Breast epithelium (tissue), 4 donors: ENCODE results near the gene ABHD12B. TPM values are rescaled to one million over a fixed set of nuclear protein-coding genes. Genes with fewer than 3 reads are reported as not detected.

Experiments used
- DNase-seq, 2 donors: peaks; one replicate each; pipeline ENCODE4 v3.0.0-alpha.2; 2019; ENCODE audit warnings: low spot score in 2 of 2
- H3K27ac ChIP-seq, 2 donors: fragments of 200-600 bp; sonication (generic) in 1 of 2; one replicate each; pipeline ENCODE4 v1.5.1; 2016 to 2019; ENCODE audit warnings: mild to moderate bottlenecking in 1 of 2
- H3K27me3 ChIP-seq, 2 donors: fragments of 200-600 bp; sonication (generic) in 1 of 2; one replicate each; pipeline versions ENCODE4 v1.5.1 to v1.6.0; 2017 to 2019; ENCODE audit warnings: control low read depth in 1 of 2, mild to moderate bottlenecking in 1 of 2
- H3K36me3 ChIP-seq: fragments of 200-600 bp; one replicate; pipeline ENCODE4 v1.5.1; 2019
- H3K4me1 ChIP-seq, 2 donors: fragments of 200-600 bp; sonication (generic); one replicate each; pipeline ENCODE4 v1.5.1; 2016 to 2019; ENCODE audit warnings: control low read depth in 1 of 2
- H3K4me3 ChIP-seq, 3 donors: fragments of 200-600 bp; sonication (generic); 1 replicate in 2 of 3; 2 replicates in 1 of 3; pipeline ENCODE4 v1.5.1; 2016 to 2019; ENCODE audit warnings: mild to moderate bottlenecking in 3 of 3, moderate library complexity in 2 of 3
- H3K9me3 ChIP-seq, 2 donors: fragments of 200-600 bp; sonication (generic) in 1 of 2; one replicate each; pipeline ENCODE4 v1.5.1; 2016 to 2019; ENCODE audit warnings: control low read depth in 1 of 2
- POLR2A ChIP-seq: fragments of 450-650 bp; IDR thresholded peaks from one replicate; pipeline ENCODE4 v1.6.1; 2016; ENCODE audit warnings: antibody characterized with exemption, mild to moderate bottlenecking, moderate library complexity
- POLR2AphosphoS5 ChIP-seq, 3 donors: sonication (generic); formaldehyde crosslinking; IDR thresholded peaks; one replicate each; pipeline ENCODE4 v1.6.1; 2017; ENCODE audit warnings: antibody characterized with exemption in 3 of 3
- intact Hi-C: fragments of 100-400 bp; cut with DNase I; formaldehyde crosslinking; loops from one replicate; pipeline ENCODE4 v1.15.1; 2023; ENCODE audit warnings: low total_unique reads
- total RNA-seq, 3 donors: library from RNA; depleted of rRNA; stranded (reverse); fragments of >200 nt; gene quantifications; one replicate each; pipeline ENCODE4 v1.1.0, GENCODE V29; 2016
- TF ChIP-seq, protein P1 (sequence below), 3 donors: fragments of 450-650 bp; IDR thresholded peaks; one replicate each; pipeline ENCODE4 v1.5.1; 2016 to 2017; ENCODE audit warnings: antibody characterized with exemption in 3 of 3, mild to moderate bottlenecking in 3 of 3, moderate library complexity in 3 of 3

Gene ABHD12B
- total RNA-seq, 3 donors from 2014 or later, result not detected

DNA sequence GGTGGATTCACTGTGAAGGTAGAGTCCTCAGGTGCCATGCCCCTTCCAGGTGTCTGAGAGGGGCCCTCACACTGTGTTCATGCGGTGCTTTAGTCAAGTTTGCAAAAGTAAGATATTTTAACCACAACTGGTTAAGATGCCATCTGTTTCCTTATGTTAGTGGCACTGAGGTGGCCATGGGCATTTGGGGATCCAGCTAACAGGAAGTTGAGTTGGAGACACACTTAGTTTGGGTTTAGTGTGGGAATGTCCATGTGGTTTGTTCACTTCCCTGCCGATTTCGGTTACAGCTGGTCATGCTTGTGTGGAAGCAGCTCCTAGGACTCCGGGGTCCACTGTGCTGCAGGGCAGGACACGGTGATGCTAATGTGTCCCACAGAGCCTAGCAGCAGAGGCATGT, 17.3 kb upstream of the ABHD12B start:
- Histone ChIP-seq H3K27me3 (no peaks in the 10 kb centered on the region), H3K27ac (no peak overlapping the region), H3K4me3 (no peak overlapping the region), H3K4me1 (no peaks in the 10 kb centered on the region), H3K36me3 (no peaks in the 10 kb centered on the region), H3K9me3 (no peaks in the 10 kb centered on the region)
- TF ChIP-seq POLR2AphosphoS5 (IDR thresholded peaks at IDR 0.05) (no peak), POLR2A (no peak)
- TF ChIP-seq, protein P1, sequence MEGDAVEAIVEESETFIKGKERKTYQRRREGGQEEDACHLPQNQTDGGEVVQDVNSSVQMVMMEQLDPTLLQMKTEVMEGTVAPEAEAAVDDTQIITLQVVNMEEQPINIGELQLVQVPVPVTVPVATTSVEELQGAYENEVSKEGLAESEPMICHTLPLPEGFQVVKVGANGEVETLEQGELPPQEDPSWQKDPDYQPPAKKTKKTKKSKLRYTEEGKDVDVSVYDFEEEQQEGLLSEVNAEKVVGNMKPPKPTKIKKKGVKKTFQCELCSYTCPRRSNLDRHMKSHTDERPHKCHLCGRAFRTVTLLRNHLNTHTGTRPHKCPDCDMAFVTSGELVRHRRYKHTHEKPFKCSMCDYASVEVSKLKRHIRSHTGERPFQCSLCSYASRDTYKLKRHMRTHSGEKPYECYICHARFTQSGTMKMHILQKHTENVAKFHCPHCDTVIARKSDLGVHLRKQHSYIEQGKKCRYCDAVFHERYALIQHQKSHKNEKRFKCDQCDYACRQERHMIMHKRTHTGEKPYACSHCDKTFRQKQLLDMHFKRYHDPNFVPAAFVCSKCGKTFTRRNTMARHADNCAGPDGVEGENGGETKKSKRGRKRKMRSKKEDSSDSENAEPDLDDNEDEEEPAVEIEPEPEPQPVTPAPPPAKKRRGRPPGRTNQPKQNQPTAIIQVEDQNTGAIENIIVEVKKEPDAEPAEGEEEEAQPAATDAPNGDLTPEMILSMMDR (IDR thresholded peaks at IDR 0.05), result no peak
- no peak for DNase-seq
- intact Hi-C loops, result no loop called here

DNA sequence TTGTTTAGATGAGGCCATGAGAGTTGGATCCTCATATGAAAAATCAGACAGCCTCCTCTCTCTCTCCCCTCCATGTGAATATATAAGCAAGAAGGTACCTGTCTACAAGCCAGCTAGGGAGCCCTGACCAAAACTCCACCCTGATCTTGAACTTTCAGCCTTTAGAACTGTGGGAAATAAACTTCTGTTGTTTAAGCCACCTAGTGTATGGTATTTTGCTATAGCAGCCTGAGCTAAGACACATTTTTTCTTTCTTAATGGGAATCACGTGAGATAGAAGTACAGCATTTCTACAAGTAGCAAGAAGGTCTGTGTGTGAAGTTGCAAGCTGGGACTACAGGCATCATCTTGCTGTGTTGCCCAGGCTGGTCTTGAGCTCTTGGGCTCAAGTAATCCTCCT, 16.3 kb upstream of the ABHD12B start:
- intact Hi-C loops, result no loop called here

DNA sequence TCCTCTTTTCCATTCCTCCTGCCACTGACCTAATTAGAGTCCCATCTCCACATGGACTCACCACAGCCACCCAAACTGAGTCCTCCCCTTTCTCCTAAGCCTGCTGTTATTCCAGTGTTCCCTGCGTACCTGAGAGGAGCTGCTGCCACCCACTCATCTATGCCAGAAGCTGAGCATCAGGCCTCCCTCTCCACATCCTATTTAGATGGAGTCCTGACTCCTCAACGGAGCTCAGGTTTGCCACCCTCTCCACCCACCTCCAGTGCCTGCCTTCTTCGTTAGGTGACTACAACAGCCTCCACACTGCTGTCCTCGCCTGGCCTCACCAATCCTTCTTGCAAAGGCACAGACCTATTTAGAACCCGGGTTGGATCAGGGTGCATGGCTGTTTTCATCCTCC, 15.2 kb upstream of the ABHD12B start:
- Histone ChIP-seq H3K9me3 (no peaks in the 10 kb centered on the region), H3K27ac (no peak overlapping the region), H3K4me3 (no peak overlapping the region), H3K36me3 (no peaks in the 10 kb centered on the region), H3K4me1 (no peaks in the 10 kb centered on the region), H3K27me3 (no peaks in the 10 kb centered on the region)
- no peak for DNase-seq
- TF ChIP-seq POLR2A, result no peak
- no peak for TF ChIP-seq POLR2AphosphoS5 (IDR thresholded peaks at IDR 0.05)
- TF ChIP-seq, protein P1 (IDR thresholded peaks at IDR 0.05), result no peak
- intact Hi-C loops, result no loop called here

More for the DNA sequence above, 16.3 kb upstream of the ABHD12B start:
- Histone ChIP-seq H3K27me3 (no peaks in the 10 kb centered on the region), H3K4me3 (no peak overlapping the region), H3K36me3 (no peaks in the 10 kb centered on the region), H3K9me3 (no peaks in the 10 kb centered on the region), H3K27ac (no peak overlapping the region), H3K4me1 (no peaks in the 10 kb centered on the region)
- no peak for TF ChIP-seq POLR2A
- TF ChIP-seq, protein P1 (IDR thresholded peaks at IDR 0.05), result no peak
- no peak for TF ChIP-seq POLR2AphosphoS5 (IDR thresholded peaks at IDR 0.05)
- DNase-seq, result no peak

DNA sequence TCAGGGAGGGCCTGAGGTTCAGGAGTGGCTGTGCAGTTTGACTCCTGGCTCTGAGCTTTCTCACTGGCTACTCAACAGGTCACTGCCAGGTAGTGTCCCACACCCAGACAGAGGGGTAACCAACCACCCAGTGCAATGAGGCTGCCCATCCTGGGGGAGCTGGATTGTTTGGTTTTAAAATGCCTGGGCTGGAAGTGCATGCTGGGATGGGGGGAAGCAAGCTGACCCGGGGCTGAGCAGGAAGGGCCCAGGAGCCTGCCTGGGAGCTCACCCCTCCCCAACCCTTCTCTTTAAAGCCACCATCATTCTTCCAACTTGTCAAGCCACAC, 12.6 kb upstream of the ABHD12B start:
- H3K27ac ChIP-seq, result peak overlapping the region; percentile 73 to 81
- DNase-seq, result no peak
- H3K4me3 ChIP-seq, result peak overlapping the region; percentile 43 to 71 (median 61)
- intact Hi-C loops, result no loop called here
- no peaks in the 10 kb centered on the region for H3K27me3 ChIP-seq
- H3K36me3 ChIP-seq, result no peaks in the 10 kb centered on the region
- H3K4me1 ChIP-seq, result no peaks in the 10 kb centered on the region
- no peaks in the 10 kb centered on the region for H3K9me3 ChIP-seq
- TF ChIP-seq, protein P1 (IDR thresholded peaks at IDR 0.05), result no peak
- no peak for TF ChIP-seq POLR2A
- TF ChIP-seq POLR2AphosphoS5 (IDR thresholded peaks at IDR 0.05), result no peak

DNA sequence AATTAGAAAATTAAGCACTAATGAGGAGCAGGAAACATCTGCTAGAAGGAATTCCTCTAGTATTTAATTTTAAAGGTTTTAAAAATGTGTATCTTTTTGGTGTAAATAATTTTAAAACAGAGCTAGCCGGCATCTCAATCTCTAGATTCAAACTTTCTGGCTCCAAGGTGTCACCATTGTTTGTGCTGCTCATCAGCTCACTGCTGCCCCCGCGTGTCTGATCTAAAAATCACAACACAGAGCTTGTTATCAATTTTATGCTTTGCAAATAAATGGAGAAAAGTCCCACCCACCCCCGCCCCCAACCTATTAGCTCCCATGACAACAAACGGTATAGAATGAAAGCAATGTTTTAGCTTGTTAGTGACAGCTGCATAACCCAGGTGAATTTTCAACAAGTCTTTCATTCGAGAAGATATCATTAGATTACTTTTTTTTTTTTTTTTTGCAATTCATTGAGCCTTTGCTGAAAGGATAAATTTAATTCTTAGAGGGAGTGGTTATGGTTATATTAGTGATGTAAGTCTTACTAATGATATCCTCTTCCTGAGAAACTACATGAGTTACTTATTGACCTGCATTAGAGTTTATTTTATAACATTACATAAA, 11.3 kb upstream of the ABHD12B start:
- DNase-seq, result peak; percentile 65 to 79
- Histone ChIP-seq H3K27ac (peak overlapping the region; percentile 73 to 81), H3K9me3 (no peaks in the 10 kb centered on the region), H3K4me1 (no peaks in the 10 kb centered on the region), H3K4me3 (peak overlapping the region; percentile 43 to 71 (median 61)), H3K36me3 (no peaks in the 10 kb centered on the region), H3K27me3 (no peaks in the 10 kb centered on the region)
- TF ChIP-seq, protein P1 (IDR thresholded peaks at IDR 0.05), result peak; percentile 21 to 55 (median 47)
- no peak for TF ChIP-seq POLR2A
- TF ChIP-seq POLR2AphosphoS5 (IDR thresholded peaks at IDR 0.05), result no peak
- intact Hi-C loops, result loop anchor here (10.0 kb wide), 1 partner anchor 86 kb away; no protein-coding TSS in a partner anchor
